Endothelial cell (in vitro differentiated cells): ENCODE measurements around the gene PM20D2. TPM values are rescaled to one million over a fixed set of nuclear protein-coding genes. Genes with fewer than 3 reads are reported as not detected.

Source experiments
- DNase-seq: peaks from one replicate; pipeline ENCODE4 v3.0.0; 2021; ENCODE audit warnings: low spot score
- H3K27ac Mint-ChIP-seq: one replicate; pipeline ENCODE4 v1.8.0; 2021; ENCODE audit warnings: mixed read lengths, inconsistent platforms; ENCODE audit not compliant: unreplicated experiment
- H3K27me3 Mint-ChIP-seq: one replicate; pipeline ENCODE4 v1.8.0; 2021; ENCODE audit warnings: mild to moderate bottlenecking, moderate library complexity, mixed read lengths, inconsistent platforms; ENCODE audit not compliant: unreplicated experiment
- H3K36me3 Mint-ChIP-seq: one replicate; pipeline ENCODE4 v1.8.0; 2021; ENCODE audit warnings: mild to moderate bottlenecking, low read depth, mixed read lengths, inconsistent platforms; ENCODE audit not compliant: unreplicated experiment
- H3K4me1 Mint-ChIP-seq: one replicate; pipeline ENCODE4 v1.8.0; 2021; ENCODE audit warnings: mild to moderate bottlenecking, mixed read lengths, inconsistent platforms; ENCODE audit not compliant: unreplicated experiment
- H3K4me3 Mint-ChIP-seq: one replicate; pipeline ENCODE4 v1.8.0; 2021; ENCODE audit warnings: mild to moderate bottlenecking, mixed read lengths, inconsistent platforms; ENCODE audit not compliant: unreplicated experiment
- H3K9me3 Mint-ChIP-seq: one replicate; pipeline ENCODE4 v1.8.0; 2021; ENCODE audit warnings: mixed read lengths, inconsistent platforms; ENCODE audit not compliant: unreplicated experiment
- total RNA-seq: library from RNA; stranded (reverse); fragmentation: NEBNext Ultra II Directional; extraction: Animal tissue kit (Norgen Biotek cat#: 25700); gene quantifications from one replicate; pipeline ENCODE4 v1.2.1, GENCODE V29; 2021; ENCODE audit not compliant: unreplicated experiment
- TF ChIP-seq, protein P1 (sequence below): fragments of 200-600 bp; sonication (generic); IDR thresholded peaks from one replicate; pipeline ENCODE4 v1.5.0; 2021; ENCODE audit warnings: antibody characterized with exemption; ENCODE audit not compliant: unreplicated experiment

The PM20D2 gene
- total RNA-seq, 1 donor from 2014 or later, result 1.3 TPM

DNA sequence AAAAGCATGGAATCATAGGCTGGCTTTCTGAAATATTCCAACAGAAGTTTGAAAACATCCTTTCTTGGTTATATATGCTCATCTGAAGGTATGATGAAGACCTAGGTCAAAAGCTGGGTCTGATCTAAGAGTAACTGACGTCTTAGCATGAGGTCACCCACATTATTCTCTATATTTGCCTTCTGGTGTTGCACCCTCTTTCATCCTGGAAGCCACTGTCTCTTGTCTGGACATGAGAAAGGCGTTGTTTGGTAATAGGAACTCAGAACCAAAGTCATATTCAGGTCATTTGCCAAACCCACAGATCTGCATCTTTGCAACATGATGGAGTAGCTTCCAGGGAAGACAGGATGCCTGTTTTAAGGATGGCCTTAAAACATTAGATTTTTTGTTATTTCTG is 53.7 kb downstream of the PM20D2 start:
- no peak overlapping the region for H3K27ac Mint-ChIP-seq
- H3K9me3 Mint-ChIP-seq, result peaks cover 6% of the 10 kb centered on the region
- peaks cover 3% of the 10 kb centered on the region for H3K27me3 Mint-ChIP-seq
- no peaks in the 10 kb centered on the region for H3K4me1 Mint-ChIP-seq
- TF ChIP-seq, protein P1, sequence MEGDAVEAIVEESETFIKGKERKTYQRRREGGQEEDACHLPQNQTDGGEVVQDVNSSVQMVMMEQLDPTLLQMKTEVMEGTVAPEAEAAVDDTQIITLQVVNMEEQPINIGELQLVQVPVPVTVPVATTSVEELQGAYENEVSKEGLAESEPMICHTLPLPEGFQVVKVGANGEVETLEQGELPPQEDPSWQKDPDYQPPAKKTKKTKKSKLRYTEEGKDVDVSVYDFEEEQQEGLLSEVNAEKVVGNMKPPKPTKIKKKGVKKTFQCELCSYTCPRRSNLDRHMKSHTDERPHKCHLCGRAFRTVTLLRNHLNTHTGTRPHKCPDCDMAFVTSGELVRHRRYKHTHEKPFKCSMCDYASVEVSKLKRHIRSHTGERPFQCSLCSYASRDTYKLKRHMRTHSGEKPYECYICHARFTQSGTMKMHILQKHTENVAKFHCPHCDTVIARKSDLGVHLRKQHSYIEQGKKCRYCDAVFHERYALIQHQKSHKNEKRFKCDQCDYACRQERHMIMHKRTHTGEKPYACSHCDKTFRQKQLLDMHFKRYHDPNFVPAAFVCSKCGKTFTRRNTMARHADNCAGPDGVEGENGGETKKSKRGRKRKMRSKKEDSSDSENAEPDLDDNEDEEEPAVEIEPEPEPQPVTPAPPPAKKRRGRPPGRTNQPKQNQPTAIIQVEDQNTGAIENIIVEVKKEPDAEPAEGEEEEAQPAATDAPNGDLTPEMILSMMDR, result no peak
- DNase-seq, result no peak
- H3K36me3 Mint-ChIP-seq, result peaks cover 5% of the 10 kb centered on the region
- no peak overlapping the region for H3K4me3 Mint-ChIP-seq

DNA sequence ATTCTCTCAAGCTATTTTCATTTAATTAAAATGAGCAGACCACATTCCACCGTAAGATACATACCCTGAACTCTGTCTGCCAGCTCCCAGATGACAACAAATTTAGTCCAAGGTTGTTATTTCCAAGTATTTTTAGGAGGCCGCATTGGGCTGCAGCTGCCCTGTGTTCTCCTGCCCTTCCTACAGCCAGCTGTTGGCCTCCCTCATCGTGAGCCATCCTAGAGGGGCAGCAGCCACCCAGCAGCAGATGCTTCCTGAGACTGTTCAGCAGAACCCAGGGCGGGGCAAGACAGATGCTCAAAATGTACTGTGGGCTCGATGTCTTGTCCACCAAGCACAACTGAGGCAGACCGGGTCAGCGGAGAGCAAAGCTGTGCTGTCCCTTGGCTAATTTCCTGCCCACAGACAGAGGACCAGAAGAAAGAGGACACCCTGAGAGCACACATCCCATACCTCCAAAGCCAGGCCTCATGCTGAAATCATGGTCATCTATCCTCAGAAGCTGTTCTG is 54.9 kb downstream of the PM20D2 start:
- Mint-ChIP-seq H3K27ac (no peak overlapping the region), H3K36me3 (no peaks in the 10 kb centered on the region), H3K9me3 (no peaks in the 10 kb centered on the region), H3K4me1 (no peaks in the 10 kb centered on the region), H3K27me3 (peaks cover 2% of the 10 kb centered on the region), H3K4me3 (no peak overlapping the region)
- TF ChIP-seq, protein P1, result no peak
- no peak for DNase-seq

DNA sequence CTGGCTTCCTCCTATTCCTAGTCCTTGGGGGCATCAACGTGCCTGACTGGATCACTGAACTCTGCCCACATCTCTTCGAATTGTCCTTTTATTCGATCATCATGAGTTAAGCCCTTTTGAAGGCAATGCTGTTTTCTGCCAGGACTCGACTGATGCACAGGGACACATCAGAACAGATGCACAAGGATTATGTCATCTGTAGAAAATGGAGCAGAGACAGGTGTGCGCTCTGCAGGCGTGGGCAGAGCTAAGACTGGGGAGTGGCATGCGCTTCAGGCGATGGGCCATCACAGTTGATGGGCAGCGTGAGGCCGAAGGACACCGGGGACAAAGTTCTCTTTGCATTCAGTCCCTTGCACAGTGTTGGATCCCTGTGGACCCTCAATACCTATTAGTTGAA is 58.2 kb downstream of the PM20D2 start:
- Mint-ChIP-seq H3K4me3 (no peak overlapping the region), H3K27me3 (peaks cover 2% of the 10 kb centered on the region), H3K27ac (no peak overlapping the region), H3K36me3 (no peaks in the 10 kb centered on the region), H3K4me1 (no peaks in the 10 kb centered on the region), H3K9me3 (no peaks in the 10 kb centered on the region)
- TF ChIP-seq, protein P1, result no peak
- no peak for DNase-seq

DNA sequence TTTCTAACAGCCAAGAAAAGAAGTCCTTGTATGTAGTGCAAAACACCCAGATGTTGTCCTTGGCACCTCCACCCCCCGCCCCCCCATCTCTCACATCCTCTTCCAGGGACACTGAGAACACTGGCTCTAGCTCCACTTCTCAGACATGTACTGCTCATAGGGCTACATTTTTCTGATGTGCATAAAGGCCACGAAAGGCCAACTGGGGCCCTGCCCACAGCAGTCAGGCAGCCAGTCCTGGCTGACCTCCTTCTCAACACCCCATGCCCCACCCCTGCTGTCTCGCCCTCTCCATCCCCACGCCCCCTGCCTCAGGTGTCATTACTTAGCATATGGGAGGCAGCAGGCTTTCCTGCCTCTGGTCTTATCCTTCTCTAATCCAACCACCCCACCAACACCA is 60.0 kb downstream of the PM20D2 start:
- Mint-ChIP-seq H3K27ac (no peak overlapping the region), H3K9me3 (no peaks in the 10 kb centered on the region), H3K36me3 (no peaks in the 10 kb centered on the region), H3K27me3 (peaks cover 5% of the 10 kb centered on the region), H3K4me1 (no peaks in the 10 kb centered on the region), H3K4me3 (no peak overlapping the region)
- TF ChIP-seq, protein P1, result no peak
- DNase-seq, result no peak

DNA sequence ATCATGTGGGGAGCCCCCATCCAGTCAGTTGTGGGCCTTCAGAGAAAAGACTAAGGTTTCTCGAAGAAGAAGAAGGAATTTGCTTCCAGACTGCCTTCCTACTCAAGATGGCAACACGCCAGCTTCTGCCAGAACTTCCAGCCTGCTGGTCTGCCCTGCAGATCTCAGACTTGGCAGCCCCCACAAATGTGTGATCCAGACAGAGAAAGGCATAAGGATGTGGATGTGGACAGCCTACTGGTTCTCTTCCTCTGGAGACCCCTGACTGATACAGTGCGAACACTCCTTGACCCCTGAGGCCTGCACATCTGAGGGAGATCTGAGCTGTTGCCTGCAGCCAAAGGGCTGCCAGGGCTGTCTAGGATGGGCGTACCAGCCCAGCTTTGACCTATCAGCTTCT is 62.7 kb downstream of the PM20D2 start:
- no peak for DNase-seq
- Mint-ChIP-seq H3K27me3 (peaks cover 6% of the 10 kb centered on the region), H3K36me3 (no peaks in the 10 kb centered on the region), H3K27ac (no peak overlapping the region), H3K9me3 (no peaks in the 10 kb centered on the region), H3K4me3 (no peak overlapping the region), H3K4me1 (no peaks in the 10 kb centered on the region)
- TF ChIP-seq, protein P1, result no peak
